OCI-LY3 (cell line): ENCODE data around the gene SLC36A2.

Experiments used
- CTCF ChIP-seq: fragments of 200-600, 300-600 bp; sonication (generic); IDR thresholded peaks from 2 replicates; pipeline ENCODE4 v1.5.1; 2014; ENCODE audit warnings: antibody characterized with exemption, low read length, low read depth
- EZH2phosphoT487 ChIP-seq: fragments of 200-600 bp; shearing (Covaris generic); IDR thresholded peaks from 2 replicates; pipeline ENCODE4 v1.6.1; 2018; ENCODE audit warnings: antibody characterized with exemption, mixed run types, low read depth

GRCh38 chr5:151348789-151349188 is 1.4 kb upstream of the SLC36A2 start:
- TF ChIP-seq CTCF (no peak), EZH2phosphoT487 (no peak)
